Activated CD4-positive, CD25-positive, alpha-beta regulatory T cell treated with anti-CD3 and anti-CD28 coated beads, Interleukin-2, amount 50 U/mL, for 72 hours (primary cell): ENCODE results near the gene COL8A2.

ENCODE experiments used
- DNase-seq: peaks from one replicate; pipeline ENCODE4 v3.0.0; 2021

COL8A2 gene

DNA sequence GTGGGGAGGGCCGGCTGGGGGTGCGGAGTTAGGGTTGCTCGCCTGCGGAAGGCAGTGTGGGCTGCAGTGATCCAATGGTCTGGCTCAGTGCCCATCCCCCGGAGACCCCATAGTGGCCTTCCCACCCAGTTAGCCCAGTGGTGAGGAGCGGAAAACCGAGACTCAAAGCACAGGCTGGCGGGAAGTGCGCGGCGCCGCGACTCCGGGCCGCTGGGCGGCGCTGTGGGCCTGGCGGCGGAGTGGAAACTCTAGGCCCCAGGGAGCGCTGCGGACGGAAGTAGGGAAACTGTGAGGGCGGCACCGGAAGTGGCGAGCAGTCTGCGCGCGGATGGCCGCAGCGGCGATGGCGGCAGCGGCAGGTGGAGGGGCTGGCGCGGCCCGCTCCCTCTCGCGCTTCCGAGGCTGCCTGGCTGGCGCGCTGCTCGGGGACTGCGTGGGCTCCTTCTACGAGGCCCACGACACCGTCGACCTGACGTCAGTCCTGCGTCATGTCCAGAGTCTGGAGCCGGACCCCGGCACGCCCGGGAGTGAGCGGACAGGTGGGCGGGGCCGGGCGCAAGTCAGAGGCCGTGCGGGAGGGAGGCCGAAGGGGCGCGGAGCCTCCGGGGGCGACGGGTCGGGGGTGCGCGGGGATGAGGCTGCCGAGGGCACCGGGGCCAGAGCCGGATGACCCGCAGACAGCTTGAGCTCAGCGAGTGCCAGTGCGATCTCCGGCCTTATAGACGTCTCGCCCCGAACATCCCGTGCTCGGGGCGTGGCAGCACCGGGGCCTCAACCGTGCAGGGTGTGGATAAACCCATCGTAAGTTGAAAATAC lies 36.2 kb downstream of the COL8A2 start, which contains the start of gene ADPRS:
Gene ADPRS (plus strand): TSS at position 316 of the 816 bp plus-strand sequence. CDS start 13 bp downstream, at position 329.
- DNase-seq, result peak; percentile 92

DNA sequence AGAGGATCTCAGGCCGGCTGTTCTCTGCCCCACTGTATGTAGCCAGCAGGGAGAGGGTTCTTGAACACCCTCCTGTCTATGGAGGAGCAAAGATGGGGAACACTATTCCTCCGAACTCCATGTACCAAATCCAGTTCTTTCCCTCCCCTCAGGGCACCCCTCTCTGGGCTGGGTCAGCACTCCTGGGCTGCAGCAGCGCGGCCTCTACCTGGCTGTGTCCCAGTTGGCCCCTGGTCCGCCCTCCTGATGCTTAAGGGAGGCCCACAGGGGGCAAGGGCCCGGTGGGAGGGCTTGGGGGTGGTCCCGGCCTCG lies 36.8 kb downstream of the COL8A2 start:
- DNase-seq, result no peak

DNA sequence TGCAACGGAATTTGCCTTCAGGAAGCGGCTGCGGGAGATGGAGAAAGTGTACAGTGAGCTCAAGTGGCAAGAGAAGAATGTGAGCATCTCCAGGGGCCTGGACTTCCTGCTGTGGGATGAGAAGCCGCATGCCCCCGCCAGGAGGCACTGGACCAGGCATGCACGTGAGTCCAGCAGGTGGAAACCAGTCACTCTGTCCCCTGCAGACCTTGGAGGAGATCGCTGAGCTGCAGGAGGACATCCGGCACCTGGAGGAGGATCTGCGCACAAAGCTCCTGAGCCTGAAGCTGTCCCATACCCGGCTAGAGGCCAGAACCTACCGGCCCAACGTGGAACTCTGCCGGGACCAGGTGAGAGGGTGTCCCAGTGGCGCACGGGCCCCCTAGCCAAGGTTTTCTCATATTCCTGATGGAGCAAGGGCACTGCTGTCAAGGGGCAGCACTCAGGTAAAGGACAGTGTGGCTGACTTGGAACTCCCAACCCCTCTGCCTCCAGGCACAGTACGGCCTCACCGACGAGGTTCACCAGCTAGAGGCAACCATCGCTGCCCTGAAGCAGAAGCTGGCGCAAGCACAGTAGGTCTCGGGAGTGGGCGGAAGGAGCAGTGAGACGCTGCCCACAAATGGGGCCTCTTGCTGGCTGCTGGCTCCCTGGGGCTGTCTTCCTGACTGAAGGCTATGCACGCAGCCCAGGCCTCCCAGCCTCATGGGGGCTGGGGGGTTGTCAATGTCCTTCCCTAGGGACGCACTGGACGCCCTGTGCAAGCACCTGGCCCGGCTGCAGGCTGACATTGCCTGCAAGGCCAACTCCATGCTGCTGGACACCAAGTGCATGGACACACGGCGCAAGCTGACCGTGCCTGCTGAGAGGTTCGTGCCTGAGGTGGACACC lies 37.5 kb downstream of the COL8A2 start:
- DNase-seq, result peak; percentile 27

DNA sequence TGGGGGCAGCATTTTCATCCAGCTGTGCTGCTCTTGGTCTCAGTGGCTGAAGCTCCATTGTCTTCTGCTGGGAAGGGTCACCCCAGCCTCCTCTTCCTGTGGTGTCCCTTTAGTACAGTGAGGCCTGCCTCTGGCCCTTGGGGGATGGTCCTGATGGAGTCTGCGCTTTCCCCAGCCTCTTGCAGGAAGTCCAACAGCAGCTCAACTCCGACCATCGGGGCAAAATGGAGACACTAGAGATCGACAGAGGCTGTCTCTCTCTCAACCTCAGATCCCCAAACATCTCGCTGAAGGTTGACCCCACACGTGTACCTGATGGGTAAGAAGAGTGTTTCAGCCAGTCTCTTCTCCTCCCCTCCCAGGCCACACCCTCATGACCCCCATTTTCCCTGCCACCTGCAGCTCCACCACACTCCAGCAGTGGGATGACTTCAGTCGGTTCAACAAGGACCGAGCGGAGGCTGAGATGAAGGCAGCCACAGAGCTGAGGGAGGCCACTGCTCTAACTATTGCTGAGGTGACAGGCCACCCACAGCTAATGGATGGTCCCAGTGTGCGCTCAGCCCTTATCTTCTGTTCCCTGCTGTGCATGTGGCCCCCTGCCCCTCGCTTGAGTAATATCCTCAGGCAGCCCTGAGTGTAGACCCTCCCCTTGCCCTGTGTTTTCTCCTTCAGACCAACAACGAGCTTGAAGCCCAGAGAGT lies 38.3 kb downstream of the COL8A2 start:
- DNase-seq, result peak; percentile 28

DNA sequence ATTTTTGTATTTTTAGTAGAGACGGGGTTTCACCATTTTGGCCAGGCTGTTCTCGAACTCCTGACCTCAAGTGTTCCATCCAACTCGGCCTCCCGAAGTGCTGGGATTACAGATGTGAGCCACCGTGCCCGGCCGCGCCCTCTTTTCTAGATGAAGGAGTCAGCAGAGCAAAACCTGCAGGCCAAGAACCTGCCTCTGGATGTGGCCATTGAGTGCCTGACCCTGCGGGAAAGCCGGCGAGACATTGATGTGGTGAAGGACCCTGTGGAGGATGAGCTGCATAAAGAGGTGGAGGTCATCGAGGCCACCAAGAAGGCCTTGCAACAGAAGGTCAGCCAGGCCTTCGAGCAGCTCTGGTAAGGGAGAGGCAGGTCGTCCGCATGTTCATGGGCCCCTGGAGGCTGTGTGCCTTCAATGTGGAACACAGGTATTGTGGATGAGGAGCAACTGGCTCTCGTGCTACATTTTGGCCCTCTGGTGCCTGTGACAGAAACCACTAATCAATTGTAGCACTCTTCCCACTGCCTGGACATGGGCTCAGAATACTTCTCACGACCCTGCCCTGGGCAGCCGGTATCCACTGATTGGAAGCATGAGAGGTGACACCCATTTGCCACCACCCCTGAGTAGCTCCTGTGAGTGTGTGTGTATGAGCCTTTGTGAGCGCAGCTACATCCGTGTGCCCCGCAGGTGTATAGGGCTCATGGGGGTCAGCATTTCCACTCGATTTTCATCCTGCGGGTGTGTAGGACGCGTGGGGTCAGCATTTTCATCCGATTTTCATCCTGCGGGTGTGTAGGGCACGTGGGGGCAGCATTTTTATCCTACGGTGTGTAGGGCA lies 39.1 kb downstream of the COL8A2 start:
- DNase-seq, result no peak

DNA sequence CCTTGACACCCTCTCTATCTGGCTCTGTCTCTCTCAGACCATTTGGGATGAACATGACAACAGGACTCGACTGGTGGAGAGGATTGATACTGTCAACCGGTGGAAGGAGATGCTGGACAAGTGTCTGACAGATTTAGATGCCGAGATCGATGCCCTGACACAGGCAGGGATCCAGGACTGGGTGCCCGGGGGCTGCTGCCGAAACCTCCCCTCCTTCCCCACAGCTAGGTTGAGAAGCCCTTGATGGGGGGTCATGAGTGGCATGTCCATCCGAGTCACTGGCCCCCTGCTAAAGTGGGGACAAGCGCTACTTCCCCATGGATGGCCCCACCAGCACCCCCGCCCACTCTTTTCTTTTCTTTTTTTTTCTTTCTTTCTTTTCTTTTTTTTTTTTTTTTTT lies 39.9 kb downstream of the COL8A2 start:
- no peak for DNase-seq

DNA sequence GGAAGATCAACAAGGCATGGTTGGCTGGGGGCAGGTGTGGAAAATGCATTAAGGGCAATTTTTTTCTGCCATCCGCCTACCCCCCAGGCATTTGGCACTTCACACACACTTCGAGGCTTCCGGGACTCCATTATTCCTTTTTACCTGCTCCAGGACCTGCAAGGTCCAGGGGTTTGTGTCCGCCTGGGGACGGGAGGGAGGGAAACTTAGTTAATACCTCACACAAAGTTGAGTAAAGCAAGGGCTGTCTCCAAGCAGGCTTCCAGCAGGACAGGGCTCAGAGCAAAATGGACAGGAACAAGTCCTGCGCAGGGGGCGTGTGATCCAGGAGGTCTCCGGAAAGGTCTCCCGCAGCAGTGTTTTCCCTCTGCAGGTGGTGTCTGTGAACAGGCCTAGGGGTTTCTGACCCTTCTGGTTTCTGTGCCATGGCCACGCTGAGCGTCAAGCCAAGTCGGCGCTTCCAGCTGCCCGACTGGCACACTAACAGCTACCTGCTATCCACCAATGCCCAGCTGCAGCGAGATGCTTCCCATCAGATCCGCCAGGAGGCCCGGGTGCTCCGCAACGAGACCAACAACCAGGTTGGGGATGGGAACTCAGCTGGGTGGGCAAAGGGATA lies 40.4 kb downstream of the COL8A2 start:
- DNase-seq, result no peak

DNA sequence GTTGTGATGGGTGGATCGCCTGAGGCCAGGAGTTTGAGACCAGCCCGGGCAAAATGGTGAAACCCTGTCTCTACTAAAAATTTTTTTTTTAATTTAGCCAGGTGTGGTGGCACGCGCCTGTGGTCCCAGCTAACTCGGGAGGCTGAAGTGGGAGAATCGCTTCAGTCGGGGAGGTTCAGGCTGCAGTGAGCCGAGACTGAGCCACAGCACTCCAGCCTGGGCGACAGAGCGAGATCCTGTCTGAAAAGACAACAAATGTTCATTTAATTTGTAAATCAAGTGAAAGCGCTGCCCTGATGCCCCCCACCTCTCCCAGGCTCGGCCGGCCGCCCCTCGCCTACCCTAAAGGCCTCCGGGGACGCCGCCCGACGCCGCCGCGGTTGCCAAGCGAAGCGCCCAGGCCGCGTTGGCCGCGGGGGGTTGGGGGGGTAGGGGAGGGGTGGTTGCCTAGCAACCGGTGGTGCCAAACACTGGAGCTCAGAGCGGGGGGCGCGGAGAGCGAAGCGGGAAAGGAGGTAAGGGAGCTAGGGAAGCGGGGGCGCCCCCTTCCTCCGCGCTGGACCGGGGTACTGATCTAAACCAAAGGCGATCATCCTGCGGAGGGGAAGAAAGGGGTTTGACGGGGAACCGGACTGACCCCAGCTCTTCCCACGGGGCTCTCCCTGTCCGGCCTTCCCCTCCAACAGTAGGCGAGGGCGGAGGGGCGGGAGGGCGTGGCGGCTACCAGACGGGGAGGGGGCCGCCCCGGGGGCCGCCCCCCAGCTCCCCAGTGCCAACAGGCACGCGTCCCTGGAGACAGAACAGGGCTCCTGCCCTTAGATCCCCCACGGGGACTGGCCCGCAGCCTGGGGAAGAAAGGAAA lies 41.2 kb downstream of the COL8A2 start, which contains the start of gene TEKT2:
Gene TEKT2 (plus strand): TSS at position 460 of the 862 bp plus-strand sequence. CDS start 828 bp downstream, outside the sequence.
- no peak for DNase-seq

DNA sequence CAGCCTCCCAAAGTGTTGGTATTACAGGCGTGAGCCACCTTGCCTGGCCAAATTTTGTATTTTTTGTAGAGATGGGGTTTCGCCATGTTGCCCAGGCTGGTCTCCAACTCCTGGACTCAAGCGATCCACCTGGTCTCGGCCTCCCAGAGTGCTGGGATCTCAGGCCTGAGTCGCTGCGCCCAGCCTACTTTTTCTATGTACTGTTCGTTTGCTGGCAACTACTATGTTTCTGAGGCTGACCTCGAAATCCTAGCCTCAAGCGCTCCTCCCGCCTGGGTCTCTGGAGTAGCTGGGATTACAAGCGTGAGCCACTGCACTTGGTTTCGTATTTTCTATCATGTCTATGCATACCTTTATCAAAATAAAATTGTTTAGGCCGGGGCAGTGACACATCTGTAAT lies 41.8 kb downstream of the COL8A2 start:
- DNase-seq, result no peak

DNA sequence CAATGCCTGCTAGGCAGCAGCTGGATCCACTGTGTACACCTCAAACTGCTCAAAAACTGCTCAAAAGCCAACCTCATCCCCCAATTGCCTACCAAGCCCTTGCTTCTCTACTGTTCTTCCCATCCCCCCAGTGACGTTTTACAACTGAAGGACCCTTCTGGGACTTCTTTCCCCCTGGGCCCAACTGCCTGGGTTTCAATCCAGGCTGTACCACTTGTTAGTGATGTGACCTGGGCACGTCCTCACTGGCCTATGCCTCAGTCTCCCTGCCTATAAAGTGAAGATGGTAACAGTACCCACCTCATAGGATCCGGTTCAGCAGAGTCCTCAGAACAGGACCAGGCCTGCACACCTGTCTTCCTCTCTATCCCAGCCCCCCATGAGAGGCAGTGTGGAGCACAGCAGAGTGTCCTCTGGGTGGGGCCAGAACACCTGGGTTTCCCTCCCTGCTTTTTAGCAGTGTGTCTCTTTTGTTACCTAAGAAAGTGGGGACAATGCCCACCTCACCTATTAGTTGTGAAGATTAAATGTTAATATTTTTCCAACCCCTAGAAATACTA lies 43.0 kb downstream of the COL8A2 start:
- DNase-seq, result no peak

DNA sequence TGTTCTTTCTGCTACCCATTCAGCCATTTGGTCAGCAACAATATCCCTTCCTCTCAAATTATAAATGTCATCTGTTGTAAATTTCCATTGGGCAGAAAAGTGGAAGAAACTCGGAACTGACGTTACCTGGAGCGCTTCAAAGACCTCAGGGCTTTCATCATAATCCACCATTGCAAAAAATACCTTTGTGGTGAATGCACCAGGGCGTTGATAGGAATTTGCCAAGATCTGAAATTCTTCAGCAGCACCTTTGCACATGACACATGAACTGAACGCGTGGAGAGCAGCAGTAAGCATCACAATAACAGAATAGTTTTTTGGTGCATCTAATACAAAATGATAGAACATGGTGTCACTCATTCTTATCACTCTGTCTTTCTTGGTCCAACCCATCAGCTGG lies 44.2 kb downstream of the COL8A2 start:
- no peak for DNase-seq

DNA sequence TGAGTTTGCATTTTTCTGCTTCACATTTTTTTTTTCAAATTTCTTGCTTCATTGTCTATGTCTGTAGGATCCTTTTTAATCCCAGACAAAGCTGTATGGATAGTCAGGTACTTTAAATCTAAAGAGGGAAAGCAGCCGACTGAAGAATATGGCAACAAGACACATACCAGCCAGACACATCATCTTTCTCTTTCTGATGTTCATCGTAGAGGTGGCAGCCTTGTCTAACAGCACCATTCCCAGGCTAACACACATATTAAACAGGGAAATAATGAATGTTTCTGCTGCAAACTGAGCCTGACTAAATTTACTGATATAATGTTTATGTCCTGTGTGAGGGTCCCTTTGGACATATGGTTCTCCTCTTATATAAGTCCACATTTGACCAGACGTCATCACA lies 44.8 kb downstream of the COL8A2 start:
- DNase-seq, result no peak

DNA sequence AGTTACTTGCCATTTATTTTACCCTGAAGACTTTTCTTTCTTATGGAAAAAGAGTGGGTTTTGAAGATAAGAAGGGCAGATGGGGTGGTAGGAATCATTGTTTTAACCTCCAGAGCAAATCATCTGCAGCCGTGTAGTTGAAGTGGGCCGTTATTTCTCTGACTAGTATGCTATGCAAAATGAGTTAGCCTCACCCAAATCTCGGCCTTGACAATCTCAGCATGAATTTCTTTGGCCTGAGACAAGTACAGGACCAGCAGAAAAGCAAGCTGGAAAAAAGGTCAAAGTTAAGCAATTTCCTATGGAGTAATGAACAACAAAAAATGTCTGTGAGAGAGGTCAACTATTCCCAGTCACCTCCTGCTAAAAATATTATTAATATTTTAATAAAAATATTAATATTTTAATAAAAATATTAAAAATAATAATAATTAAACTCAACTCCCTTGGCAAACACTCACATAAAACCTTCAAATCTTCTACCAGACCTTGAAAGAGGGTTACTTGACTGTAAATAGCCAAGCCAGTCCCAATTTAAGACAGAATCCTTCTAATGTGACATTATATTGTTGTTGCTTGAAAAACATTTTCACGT lies 47.9 kb downstream of the COL8A2 start:
- DNase-seq, result no peak

DNA sequence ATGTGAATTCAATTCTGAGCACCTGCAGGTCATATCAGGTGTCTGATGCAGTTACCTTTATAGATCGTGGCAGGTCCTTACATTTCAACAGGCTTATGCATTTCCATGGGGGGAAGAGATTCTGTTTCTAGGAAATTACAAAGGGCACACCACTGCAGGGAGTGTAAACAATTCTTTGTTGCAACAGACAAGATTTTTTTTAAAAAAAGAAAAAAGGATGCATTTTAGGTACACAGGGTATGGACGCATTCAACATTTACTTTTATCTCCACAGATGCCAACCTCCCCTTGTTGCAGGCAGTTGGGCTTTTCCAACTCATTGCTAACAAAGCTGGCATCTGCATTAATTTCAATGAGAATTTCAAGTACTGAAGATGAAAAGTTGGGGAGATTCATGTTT lies 54.7 kb downstream of the COL8A2 start:
- DNase-seq, result no peak

DNA sequence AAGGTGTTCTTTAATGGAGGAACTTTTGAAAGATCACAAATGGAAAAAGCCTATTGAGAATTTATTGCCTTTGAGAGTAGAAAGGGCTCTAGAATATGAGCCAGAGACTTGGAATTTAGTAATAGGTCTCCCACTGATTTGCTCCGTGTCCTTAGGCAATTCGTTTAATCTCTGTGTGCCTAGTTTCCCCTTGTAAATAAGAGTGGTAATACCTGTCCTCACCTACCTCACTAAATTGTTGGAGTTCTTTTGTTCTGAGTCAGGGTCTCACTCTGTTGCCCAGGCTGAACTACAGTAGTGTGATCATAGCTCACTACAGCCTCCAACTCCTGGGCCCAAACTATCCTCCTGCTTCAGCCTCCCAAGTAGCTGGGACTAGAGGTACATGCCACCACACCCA lies 56.2 kb downstream of the COL8A2 start:
- no peak for DNase-seq

DNA sequence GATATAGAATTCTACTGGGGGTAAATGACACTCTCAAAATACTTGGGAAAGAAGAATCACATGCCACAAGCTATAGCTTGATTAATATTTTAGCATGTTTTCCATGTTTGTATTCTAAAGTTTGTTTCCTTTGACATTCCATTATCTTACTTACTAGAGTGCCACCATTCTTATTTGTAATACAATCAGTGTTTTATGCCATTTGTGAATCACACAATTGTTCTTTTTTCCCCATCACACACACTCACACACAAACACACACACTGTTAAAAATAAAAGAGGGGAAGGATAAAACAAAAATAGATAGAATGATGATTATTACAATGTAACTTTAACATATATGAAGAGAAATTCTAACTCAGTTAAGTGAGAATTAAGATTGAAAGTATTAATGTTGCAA lies 57.2 kb downstream of the COL8A2 start:
- DNase-seq, result no peak

DNA sequence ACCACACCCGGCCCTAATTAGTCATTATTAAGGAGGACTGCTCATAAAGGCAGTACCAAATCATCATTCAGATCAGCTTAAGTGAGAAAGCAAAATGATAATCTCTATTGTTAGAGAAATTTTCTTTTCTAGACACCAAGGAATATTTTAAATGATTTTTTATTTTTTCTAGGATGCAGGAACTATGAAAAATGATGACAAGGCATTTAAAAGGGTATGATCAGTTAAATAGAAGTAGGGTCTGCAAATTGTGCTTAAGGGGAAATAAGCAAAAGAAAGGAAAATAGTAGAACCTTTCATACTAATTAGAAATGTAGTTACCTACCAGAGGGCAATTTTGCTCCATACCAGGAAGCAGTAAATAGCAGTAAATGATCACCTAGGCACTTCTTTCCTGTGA lies 62.7 kb downstream of the COL8A2 start:
- DNase-seq, result no peak

DNA sequence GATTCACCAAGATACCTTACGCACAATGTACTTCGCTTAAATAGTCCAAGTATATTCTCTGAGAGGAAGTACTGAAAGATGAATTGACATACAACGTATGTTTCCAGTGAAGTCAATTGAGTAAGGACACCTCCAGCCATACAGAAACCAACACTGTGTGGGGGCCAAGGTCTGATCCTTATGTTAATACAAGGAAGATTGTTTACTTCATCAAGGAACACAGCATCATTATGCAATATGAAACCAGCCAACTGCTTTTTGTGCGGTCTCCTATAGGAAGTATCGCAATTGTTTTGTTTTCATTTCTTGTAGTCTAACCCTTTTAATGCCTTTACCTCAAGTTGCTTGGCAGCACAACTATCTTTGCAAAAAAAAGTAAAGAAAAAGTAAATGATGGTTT lies 69.3 kb downstream of the COL8A2 start:
- no peak for DNase-seq

DNA sequence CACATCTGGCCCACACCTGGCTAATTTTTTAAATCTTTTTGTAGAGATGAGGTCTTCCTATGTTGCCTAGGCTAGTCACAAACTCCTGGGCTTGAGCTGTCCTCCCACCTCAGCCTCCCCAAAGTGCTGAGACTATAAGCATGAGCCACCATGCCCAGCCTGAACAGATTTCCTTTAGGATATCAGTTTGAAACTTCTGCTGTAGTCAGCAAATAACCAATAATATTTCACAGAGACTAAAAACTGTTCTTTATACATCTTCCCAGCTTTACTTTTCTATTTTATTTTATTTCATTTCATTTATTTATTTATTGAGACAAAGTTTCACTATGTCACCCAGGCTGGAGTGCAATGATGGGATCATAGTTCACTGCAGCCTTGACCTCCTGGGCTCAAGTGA lies 71.0 kb downstream of the COL8A2 start:
- no peak for DNase-seq

DNA sequence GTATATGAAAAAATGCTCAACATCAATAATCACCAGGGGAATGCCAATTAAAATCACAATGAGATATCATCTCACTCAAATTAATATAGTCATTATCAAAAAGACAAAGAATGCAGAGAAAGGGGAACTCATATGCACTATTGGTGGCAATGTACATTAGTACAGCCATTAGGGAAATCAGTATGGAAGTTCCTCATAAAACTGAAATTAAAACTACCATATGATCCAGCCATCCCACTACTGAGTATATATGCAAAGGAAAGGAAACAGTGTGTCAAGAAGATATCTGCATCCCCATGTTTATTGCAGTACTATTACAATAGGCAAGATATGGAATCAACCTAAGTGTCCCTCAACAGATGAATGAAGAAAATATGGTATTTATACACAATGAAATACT lies 73.2 kb downstream of the COL8A2 start:
- DNase-seq, result no peak
